GM10266 (cell line): ENCODE data around the gene IL18RAP.

Experiments
- DNase-seq: peaks from one replicate; pipeline ENCODE4 v3.0.0; 2012; ENCODE audit errors: extremely low spot score
- TF ChIP-seq, protein P1 (sequence below): IDR thresholded peaks from 2 replicates; pipeline ENCODE4 v1.5.1; 2012; ENCODE audit warnings: mild to moderate bottlenecking, low read depth; ENCODE audit not compliant: control insufficient read depth, insufficient read depth; ENCODE audit errors: missing control alignments

The IL18RAP gene

DNA sequence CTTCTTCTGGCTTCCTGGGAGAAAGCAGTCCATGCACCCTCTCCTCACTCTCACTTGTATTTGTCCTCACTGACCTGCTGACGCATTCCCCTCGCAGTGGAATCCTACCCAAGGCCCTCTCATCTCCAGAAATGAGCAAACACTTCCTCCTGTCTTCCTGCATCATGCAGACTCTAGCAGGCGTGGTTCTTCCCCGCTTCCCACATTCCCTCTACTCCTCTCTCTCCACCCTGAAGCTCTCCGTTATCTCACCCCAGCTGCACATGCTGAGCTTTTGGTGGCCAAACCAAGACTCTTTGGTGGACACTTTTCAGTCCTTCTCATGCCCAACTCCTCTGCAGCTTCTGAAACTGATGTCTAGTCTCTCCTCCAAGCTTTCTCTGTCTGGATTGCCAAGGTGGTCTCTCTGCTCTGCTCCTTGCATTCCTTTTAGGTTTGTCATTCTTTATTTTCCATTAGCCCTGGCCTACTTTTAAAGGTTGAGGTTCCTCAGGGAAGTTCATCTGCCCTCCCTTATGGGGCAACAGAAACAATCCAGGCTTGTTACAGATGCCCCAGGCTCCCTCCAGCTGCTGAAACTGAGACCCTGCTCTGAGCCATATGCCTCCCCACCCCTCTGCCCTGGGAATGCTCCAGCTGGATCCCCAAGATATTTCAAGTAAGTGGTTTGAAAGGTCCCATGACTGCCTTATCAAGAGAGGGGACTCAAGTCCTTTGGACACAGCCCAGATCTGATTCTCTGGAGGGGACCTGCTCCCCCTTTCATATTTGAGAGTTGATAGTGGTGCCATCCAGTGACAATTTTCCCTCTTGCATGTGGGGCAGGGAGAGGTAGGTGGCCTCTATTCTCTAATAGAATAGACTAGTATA lies 835 bp upstream of the IL18RAP start:
- TF ChIP-seq, protein P1, sequence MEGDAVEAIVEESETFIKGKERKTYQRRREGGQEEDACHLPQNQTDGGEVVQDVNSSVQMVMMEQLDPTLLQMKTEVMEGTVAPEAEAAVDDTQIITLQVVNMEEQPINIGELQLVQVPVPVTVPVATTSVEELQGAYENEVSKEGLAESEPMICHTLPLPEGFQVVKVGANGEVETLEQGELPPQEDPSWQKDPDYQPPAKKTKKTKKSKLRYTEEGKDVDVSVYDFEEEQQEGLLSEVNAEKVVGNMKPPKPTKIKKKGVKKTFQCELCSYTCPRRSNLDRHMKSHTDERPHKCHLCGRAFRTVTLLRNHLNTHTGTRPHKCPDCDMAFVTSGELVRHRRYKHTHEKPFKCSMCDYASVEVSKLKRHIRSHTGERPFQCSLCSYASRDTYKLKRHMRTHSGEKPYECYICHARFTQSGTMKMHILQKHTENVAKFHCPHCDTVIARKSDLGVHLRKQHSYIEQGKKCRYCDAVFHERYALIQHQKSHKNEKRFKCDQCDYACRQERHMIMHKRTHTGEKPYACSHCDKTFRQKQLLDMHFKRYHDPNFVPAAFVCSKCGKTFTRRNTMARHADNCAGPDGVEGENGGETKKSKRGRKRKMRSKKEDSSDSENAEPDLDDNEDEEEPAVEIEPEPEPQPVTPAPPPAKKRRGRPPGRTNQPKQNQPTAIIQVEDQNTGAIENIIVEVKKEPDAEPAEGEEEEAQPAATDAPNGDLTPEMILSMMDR = no peak
- DNase-seq = no peak

DNA sequence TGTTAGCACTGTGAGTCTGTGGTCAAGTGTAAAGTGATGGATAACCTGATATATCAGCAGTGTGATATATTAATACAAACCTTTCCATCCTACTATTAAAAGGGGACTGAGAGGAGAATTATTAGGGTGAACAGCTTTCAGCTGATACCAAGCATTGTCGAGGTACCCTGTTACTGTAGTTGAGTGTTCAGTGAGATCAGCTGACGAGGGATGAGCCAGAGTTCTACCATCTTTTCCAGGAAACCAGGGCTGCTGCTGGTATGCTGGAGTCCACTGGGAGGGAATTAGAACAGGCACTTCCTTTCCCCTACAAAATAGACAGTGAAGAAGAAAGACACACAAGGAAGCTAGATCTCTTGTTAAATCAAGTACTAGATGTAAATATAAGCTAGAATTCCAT lies 408 bp downstream of the IL18RAP start:
- TF ChIP-seq, protein P1 = no peak
- DNase-seq = no peak

DNA sequence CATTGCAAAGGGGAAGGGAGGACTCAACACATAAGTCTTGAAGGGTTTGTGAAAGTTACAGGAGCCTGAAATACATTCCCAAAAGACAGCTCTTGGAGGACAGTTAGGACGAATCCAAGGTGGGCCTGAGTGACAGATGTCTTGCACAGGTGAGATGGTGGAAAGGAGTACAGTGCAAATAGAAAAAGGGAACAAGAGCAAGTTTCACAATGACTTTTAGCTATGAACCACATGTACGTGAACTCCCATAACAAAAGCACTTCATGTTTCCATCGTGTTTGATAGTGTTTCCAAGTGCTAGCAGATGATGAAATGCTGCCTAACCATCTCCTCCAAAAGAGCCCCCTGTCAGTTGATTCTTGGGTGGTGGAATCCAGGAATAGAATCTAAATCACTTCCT lies 1.8 kb downstream of the IL18RAP start:
- TF ChIP-seq, protein P1 = no peak
- peak; percentile 21 for DNase-seq

DNA sequence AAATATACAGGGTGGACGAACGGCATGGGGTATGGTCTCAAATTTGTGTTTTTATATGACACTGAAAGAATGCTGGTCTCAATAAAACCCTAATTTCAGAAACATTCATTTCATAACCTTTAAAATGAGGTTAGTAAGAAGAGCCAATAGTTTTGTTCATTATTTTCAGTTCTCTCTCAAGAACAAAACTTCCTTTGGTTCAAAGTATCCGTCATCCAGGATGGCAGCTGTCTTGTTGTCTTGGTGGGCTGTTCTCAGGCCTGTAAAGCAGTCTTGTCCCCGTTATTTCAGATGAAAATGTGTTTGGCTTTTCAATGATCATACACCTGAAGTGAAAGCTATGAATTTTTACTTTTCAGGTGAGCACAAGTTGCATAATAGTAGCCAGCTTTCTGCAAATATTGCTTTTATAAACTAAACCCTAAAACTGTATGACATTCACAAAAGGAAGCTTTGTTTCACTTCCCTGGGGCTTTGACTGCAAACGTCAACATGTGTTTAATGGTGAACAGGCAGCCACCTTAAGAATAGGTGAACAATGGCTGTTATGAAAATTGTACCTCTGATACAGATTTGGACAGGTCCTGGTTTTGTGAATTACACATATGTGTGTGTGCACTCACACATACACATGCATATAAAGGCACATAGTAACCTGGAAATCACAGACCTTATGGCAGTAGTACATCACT lies 2.6 kb downstream of the IL18RAP start:
- no peak for DNase-seq
- TF ChIP-seq, protein P1 = no peak

DNA sequence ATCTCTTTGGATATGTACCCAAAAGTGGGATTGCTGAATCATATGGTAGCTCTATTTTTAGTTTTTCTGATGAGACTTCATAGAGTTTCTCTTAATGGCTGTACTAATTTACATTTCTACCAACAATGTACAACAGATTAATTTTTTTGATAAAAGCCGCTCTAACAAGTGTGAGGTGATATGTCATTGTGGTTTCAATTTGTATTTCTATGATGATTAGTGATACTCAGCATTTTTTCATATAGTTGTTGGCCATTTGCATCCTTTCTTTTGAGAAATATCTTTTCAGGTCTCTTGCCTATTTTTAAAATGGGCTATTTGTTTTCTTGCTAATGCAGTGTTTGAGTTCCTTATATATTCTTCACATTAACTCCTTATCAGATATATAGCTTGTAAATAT lies 4.3 kb downstream of the IL18RAP start:
- TF ChIP-seq, protein P1 = no peak

DNA sequence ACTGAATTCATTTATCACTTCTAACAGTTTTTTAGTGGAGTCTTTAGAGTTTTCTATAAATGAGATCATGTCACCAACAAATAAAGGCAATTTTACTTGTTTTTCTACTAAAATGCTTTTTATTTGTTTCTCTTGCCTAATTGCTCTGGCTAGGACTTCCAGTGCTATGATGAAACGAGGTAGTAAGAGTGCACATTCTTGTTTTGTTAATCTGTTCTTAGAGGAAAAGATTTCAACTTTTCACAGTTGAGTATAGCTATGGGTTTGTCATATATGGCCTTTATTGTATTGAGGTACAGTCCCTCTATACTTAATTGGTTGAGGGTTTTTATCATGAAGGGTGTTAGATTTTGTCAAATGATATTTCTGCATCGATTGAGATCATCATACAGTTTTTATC lies 5.6 kb downstream of the IL18RAP start:
- TF ChIP-seq, protein P1 = no peak
- DNase-seq = no peak

More for the DNA sequence above, 4.3 kb downstream of the IL18RAP start:
- DNase-seq = no peak

DNA sequence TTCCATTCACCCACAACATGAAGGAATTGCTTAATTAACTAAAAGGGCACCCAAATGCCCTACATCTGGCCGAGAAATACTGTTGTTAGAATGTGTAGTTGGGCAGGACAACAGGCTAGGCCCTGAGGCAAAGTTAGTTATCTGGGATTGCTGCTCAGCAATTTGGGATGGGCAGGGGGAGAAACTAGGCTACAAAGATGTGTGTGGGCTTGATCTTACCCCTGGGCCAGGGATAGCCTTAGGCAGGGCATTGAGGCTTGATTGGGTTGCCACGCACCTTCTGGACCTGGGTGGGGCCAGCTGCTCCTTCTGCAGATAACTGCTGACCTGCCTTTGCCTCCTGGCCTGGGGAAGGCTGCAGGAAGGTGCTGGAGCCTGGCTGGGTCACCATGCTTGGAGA lies 9.4 kb downstream of the IL18RAP start:
- DNase-seq = no peak
- TF ChIP-seq, protein P1 = no peak
